Calu3 (cell line): ENCODE data around the gene RUFY3. TPM values are rescaled to one million over a fixed set of nuclear protein-coding genes. Genes with fewer than 3 reads are reported as not detected.

Experiments used
- BruUV-seq: library from RNA; stranded (reverse); fragments of 400-500 nt; replicated peaks from 2 replicates; lab custom pipeline; 2021; lab: Mats Ljungman, UMichigan
- CTCF ChIA-PET: fragments of 300-600 bp; sonication (Branson Sonifier 250); formaldehyde crosslinking; loops from one replicate; lab custom pipeline; 2022; ENCODE audit warnings: antibody characterized with exemption; lab: Charles Lee
- DNase-seq: peaks from one replicate; pipeline ENCODE4 v3.0.0; 2022
- H3K27ac Mint-ChIP-seq: one replicate; pipeline ENCODE4 v1.8.0; 2022; ENCODE audit warnings: mixed read lengths; ENCODE audit not compliant: unreplicated experiment
- H3K27me3 Mint-ChIP-seq: one replicate; pipeline ENCODE4 v1.8.0; 2022; ENCODE audit warnings: mixed read lengths; ENCODE audit not compliant: unreplicated experiment
- H3K36me3 Mint-ChIP-seq: one replicate; pipeline ENCODE4 v1.8.0; 2022; ENCODE audit warnings: mild to moderate bottlenecking, moderate library complexity, mixed read lengths; ENCODE audit not compliant: insufficient read depth, unreplicated experiment
- H3K4me1 Mint-ChIP-seq: one replicate; pipeline ENCODE4 v1.8.0; 2022; ENCODE audit warnings: mild to moderate bottlenecking, low read depth, mixed read lengths; ENCODE audit not compliant: unreplicated experiment
- H3K4me3 Mint-ChIP-seq: one replicate; pipeline ENCODE4 v1.8.0; 2022; ENCODE audit warnings: mild to moderate bottlenecking, low read depth, moderate library complexity, mixed read lengths; ENCODE audit not compliant: unreplicated experiment
- H3K9me3 Mint-ChIP-seq: one replicate; pipeline ENCODE4 v1.8.0; 2022; ENCODE audit warnings: low read depth, mixed read lengths; ENCODE audit not compliant: unreplicated experiment
- intact Hi-C: fragments of 100-400 bp; cut with micrococcal nuclease; formaldehyde crosslinking; loops from one replicate; pipeline ENCODE4 v1.10.0; 2022; ENCODE audit not compliant: unreplicated experiment
- total RNA-seq: library from RNA; stranded (reverse); gene quantifications from 2 replicates; pipeline ENCODE4 v1.2.3, GENCODE V29; 2022
- TF ChIP-seq, protein P1 (sequence below): fragments of 200-600 bp; IDR thresholded peaks from one replicate; pipeline ENCODE4 v1.8.0; 2022; ENCODE audit warnings: antibody characterized with exemption; ENCODE audit not compliant: unreplicated experiment

The RUFY3 gene
- total RNA-seq, 1 experiment from 2014 or later, result 25.8 TPM

DNA sequence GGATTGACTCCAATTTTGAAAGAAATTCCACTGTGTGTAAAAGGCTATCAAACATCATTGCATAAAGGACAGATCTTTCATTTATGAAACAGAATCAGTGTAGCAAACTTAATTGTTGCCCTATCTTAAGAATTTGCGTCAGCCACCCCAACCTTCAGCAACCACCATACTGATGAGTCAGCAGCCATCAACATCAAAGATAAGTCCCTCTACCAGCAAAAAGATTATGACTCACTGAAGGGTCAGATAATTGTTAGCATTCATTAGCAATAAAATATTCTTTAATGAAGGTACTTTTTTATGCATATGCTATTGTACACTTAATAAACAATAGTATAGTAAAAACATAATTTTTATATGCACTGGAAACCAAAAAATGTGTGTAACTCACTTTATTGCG lies 133.7 kb downstream of the RUFY3 start:
- Mint-ChIP-seq H3K27me3 (no peaks in the 10 kb centered on the region), H3K4me3 (no peak overlapping the region), H3K9me3 (no peaks in the 10 kb centered on the region), H3K27ac (no peak overlapping the region), H3K36me3 (no peaks in the 10 kb centered on the region), H3K4me1 (peaks cover 23% of the 10 kb centered on the region)
- intact Hi-C loops, result no loop called here
- no peak for DNase-seq
- no TSS peak for BruUV-seq
- TF ChIP-seq, protein P1, sequence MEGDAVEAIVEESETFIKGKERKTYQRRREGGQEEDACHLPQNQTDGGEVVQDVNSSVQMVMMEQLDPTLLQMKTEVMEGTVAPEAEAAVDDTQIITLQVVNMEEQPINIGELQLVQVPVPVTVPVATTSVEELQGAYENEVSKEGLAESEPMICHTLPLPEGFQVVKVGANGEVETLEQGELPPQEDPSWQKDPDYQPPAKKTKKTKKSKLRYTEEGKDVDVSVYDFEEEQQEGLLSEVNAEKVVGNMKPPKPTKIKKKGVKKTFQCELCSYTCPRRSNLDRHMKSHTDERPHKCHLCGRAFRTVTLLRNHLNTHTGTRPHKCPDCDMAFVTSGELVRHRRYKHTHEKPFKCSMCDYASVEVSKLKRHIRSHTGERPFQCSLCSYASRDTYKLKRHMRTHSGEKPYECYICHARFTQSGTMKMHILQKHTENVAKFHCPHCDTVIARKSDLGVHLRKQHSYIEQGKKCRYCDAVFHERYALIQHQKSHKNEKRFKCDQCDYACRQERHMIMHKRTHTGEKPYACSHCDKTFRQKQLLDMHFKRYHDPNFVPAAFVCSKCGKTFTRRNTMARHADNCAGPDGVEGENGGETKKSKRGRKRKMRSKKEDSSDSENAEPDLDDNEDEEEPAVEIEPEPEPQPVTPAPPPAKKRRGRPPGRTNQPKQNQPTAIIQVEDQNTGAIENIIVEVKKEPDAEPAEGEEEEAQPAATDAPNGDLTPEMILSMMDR, result no peak
- CTCF ChIA-PET, result no interaction called here

Other genes with a start within 250 kb of the RUFY3 start
- gene MUC7, start 249.8 kb upstream of the RUFY3 start, total RNA-seq, result not detected in 2 replicates
- gene AMTN, start 203.4 kb upstream of the RUFY3 start, total RNA-seq, result not detected in 2 replicates
- not detected in 2 replicates for gene AMBN, start 129.7 kb upstream of the RUFY3 start, total RNA-seq
- gene ENAM, start 93.2 kb upstream of the RUFY3 start, total RNA-seq, result 0.26 and 1.0 TPM in 2 replicates
- gene JCHAIN, start 55.5 kb upstream of the RUFY3 start, total RNA-seq, result not detected in 2 replicates
- 22.2 and 24.2 TPM in 2 replicates for gene UTP3, start 33.4 kb upstream of the RUFY3 start, total RNA-seq
- gene GRSF1, start 117.9 kb downstream of the RUFY3 start, total RNA-seq, result 63.0 and 68.7 TPM in 2 replicates
- 13.3 and 13.4 TPM in 2 replicates for gene MOB1B, start 180.4 kb downstream of the RUFY3 start, total RNA-seq